NCI-H1436 treated with DMSO at 0.1 percent for 48 hours (cell line): ENCODE data around the gene DYNLT1.

Experiments
- DNase-seq: peaks from one replicate; lab custom pipeline; 2025; lab: John Stamatoyannopoulos, UW

DYNLT1 gene

GRCh38 chr6:158597565-158597964 lies 47.0 kb downstream of the DYNLT1 start:
- DNase-seq: no peak

GRCh38 chr6:158596861-158597260 lies 47.7 kb downstream of the DYNLT1 start:
- no peak for DNase-seq

GRCh38 chr6:158595223-158595622 lies 49.3 kb downstream of the DYNLT1 start:
- no peak for DNase-seq

GRCh38 chr6:158593670-158594069 lies 50.9 kb downstream of the DYNLT1 start:
- no peak for DNase-seq

GRCh38 chr6:158591810-158592209 lies 52.7 kb downstream of the DYNLT1 start:
- no peak for DNase-seq

- no peak for DNase-seq
Observed at GRCh38 chr6:158591134-158591809, 53.3 kb downstream of the DYNLT1 start.

- no peak for DNase-seq
Observed at GRCh38 chr6:158589366-158589765, 55.2 kb downstream of the DYNLT1 start.

- DNase-seq: no peak
Observed at GRCh38 chr6:158586652-158587051, 57.9 kb downstream of the DYNLT1 start.
